RCC 7860 (cell line): ENCODE data around the gene ZNF141.
"Not testable (repeated sequence)": the region's sequence is repeated elsewhere in the genome, so short reads cannot be mapped to it uniquely, and the experiment has no call there.

Experiments
- DNase-seq: peaks from one replicate; pipeline ENCODE4 v3.0.0-alpha.2; 2015; ENCODE audit warnings: low spot score
- FAIRE-seq: peaks from 2 replicates; lab custom pipeline; 2012; peaks lifted over from hg19 to GRCh38; lab: Jason Lieb, UNC

The ZNF141 gene

DNA sequence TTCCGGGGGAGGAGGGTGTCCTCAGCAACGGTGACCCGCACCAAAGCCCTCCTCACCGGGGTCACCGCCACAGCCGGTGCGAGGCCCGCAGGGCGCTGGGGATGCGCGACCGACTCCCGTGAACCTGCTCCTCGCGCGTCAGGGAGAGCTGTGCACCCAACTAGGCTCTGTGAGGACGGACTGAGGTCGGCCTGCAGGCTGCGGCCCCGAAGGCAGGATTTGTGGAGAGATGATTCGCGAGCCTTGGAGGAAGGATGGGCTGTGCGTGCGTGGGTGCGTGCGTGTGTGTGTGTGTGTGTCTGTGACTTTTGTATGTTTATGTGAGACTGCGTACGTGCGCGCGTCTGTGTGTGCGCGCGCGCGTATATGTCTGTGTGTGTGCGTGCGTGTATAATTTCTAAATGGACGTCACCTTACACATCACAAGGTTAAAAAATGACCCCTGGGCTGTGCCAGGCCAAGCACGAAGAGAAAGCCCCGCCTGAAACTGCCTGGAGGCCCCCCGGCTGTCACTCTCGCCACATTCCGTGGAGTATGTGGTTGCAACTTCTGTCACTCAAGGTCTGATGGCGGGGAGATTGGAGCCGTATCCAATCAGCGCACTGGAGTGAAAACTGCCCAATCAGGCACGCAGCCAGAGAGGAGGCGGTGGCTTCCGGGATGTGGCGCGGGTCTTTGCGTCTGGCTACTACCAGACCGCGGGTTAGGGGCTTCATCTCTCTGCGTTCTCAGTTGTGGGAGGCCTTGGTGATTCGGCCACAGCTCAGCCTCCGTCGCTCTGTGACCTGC lies at the start of gene ZNF141:
TSS of gene ZNF141 (plus strand) at position 672 of the 789 bp plus-strand sequence. CDS start 170 bp downstream, outside the sequence.
- peak; percentile 88 for FAIRE-seq
- peak; percentile 91 for DNase-seq

DNA sequence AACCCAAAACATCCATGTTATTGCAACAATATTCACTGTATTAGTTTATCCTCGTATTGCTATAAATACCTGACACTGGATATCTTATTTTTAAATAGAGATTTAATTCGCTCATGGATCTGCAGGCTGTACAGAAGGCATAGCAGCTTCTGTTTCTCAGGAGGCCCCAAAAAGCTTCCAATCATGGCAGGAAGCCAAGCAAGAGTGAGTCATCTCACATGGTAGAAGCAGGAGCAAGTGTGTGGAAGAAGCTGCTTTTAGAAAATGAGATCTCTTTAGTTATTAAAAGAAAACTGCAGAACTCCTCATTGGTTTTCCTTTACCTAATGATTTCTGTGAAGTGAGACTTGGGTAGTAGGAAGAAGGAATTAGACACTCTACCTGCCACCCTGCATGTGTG lies 48.7 kb upstream of the ZNF141 start:
- FAIRE-seq (no peak), DNase-seq (no peak)

DNA sequence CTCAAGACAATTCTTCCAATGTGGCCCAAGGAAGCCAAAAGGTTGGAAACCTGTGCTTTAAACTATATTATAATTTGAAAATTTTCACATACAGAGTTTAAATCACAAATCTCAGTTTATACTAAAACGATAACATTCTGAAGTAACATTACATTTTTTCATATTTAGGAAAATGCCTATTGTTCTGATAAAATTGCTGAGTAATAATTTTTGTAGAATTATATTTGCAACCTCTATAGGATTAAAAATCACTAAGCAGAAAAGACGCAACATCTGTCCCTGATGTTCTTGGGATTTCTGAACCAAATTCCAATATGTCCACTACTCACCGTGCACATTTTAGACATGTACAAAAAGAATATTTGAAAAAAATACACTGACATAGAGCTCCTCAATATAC lies 42.9 kb upstream of the ZNF141 start:
- FAIRE-seq (no peak), DNase-seq (no peak)

DNA sequence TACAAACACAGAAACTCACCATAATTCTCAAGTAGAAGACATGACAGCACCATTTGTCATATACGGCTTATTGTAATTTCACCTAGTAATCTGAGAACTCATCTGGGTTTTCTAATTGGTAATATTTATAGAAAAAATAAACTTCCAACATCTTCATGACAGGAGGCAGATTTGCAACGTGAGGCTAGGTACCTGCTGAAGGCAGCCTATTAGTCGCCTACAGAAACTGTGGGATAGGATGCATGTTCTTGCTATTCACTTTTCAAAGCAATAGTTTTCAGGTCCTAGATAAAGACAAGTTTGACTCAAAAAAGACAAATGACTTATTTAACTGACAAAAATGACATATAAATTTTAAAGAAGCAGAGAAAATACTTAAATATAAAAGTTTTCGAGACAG lies 35.2 kb upstream of the ZNF141 start:
- FAIRE-seq (no peak), DNase-seq (no peak)

DNA sequence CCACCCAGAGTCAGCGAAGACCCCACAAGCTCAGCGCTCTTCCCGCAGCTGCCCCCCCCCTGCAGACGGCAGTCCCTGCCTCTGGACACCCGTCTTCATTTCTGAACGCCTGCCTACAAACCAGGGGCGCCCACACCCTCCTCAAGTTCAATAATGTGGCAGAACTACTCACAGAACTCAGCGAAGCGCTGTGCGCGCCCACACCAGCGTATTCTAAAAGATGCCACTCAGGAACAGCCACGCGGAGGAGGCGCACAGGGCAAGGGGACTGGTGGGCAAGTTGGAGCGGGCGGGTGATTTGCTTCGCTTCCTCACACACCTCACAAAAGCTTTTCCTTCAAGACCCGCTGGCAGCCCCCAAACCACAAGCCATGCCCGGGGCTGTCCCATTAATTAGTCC lies 33.1 kb upstream of the ZNF141 start:
- DNase-seq, FAIRE-seq: not testable (repeated sequence)

DNA sequence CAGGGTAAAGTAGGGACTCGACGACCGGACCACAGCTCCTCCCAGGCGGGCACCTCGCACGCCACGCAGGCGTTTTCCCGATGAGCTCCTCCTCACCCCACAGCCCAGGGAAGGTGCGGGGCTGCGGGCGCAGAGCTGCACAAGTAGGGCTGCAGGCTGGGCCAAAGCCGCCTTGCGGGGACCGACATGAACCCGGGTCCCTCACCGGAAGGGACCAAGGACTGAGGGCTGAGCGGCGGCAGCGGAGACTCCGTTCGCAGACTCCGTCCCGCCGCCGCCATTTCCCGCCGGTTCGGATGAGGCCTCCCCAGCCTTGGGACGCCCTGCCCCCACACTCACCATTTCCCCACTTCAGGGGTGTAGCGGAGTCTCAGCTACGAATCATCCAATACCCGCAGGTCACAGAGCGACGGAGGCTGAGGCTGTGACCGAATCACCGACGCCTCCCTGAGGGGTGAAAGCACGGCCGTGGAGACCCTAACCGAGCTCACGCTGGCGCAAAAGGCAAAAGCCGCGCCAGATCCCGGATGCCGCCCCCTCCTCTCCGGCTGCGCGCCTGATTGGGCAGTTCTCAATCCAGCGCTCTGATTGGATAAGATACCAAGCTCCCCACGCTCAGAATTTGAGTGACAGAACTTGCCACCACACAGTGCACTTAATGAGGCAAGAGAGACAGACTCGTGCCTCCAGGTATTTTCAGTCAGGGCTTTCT lies 32.5 kb upstream of the ZNF141 start, which contains the start of gene ZNF732:
TSS of gene ZNF732 (minus strand) at position 506 of the 712 bp plus-strand sequence. CDS start at position 342, 164 bp downstream.
- DNase-seq (no peak), FAIRE-seq (no peak)

DNA sequence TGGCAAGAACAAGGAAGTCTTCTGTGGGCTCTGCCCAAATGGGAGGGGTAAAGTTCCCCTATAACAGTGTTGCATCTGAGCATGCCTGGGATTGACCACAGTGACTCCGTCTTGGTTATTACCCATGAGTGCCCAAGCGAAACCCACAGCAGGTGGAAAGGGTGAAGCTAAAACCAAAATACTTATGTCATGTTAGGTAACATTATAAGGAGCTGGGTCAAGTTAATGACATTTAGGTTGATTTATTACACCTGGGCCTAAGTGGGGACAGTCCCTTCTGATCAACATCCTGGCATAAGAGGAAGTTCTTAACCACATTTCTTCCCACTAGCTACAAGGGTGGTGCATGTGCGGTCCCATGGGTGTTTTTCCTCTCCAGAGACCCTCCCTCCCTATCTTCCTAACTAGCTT lies 31.1 kb upstream of the ZNF141 start:
- peak; percentile 67 for DNase-seq
- FAIRE-seq, result peak; percentile 61

DNA sequence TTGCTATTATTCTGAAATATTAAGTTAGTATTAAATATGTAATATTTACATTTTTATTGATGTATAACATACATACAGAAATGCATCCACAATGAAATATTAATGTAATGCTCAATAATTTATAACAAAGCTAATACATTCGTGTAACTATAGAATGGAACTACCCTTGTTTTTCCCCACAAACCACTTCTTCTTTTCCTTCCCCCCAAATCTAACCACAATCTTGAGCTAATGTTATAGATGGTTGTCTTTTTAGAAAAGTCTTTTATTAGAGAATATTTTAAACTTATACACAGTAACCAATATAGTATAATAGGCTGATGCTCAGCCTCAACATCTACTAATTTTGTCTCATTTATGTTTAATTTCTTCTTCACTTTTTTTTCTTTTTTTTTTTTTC lies 27.8 kb upstream of the ZNF141 start:
- no peak for FAIRE-seq

DNA sequence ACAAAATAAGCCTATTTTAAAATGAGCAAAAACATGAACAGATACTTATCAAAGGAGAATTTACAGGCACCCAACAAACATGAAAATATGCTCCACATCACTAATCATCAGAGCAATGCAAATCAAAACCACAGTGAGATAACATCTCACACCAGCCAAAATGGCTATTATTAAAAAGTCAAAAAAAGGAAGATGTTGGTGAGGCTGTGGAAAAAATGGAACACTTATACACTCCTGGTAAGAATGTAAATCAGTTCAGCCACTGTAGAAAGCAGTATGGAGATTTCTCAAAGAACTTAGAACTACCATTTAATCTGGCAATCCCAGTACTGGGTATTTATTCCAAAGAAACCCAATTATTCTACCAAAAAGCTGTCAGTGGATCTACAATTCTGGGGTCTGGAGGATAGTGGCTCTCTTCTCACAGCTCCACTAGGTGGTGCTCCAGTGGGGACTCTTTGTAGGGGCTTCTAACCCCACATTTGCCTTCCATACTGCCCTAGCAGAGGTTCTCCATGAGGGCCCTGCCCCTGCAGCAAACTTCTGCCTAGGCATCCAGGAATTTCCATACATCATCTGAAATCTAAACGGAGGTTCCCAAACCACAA lies 23.2 kb upstream of the ZNF141 start:
- FAIRE-seq (no peak), DNase-seq (no peak)

More for the DNA sequence above, 27.8 kb upstream of the ZNF141 start:
- DNase-seq, result no peak

DNA sequence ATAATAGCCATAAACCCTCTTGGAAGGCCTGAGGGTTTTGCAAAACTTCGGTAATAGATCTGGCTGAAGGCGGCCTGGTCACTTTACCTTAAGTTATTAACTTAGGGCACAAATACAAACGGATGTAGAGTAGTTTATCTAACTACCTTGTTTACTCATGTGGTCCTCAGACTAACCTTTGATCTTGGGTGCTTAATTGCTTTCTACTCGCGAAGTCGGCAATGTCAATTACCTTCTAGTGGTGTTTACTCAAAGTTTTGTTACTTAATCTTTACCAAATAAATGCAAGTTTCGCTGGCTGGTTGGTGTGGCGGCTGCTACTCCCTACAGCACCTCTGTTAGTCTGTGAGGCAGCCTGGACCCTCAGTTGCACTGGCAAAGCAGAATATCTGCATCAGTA lies 8.9 kb upstream of the ZNF141 start:
- DNase-seq (no peak), FAIRE-seq (no peak)

DNA sequence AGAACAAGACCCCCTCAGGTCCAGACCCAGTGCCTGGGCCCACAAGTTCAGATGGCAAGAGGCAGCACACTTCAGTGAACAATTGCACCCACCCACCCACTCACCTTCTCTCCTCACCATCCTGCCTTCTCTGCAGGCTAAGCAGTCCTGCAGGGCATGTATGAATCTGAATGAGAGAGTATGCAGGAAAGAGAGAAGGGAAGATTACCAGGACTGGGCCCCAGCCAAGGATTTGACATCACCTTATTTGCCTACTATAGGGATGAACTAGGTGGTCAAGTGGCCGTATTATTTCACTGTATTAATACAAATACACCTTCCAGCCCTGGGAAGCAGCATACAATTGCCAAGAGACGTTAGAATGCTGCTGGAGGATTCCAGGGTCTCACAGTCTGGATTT lies 2.1 kb upstream of the ZNF141 start:
- FAIRE-seq, result no peak
- DNase-seq, result no peak

DNA sequence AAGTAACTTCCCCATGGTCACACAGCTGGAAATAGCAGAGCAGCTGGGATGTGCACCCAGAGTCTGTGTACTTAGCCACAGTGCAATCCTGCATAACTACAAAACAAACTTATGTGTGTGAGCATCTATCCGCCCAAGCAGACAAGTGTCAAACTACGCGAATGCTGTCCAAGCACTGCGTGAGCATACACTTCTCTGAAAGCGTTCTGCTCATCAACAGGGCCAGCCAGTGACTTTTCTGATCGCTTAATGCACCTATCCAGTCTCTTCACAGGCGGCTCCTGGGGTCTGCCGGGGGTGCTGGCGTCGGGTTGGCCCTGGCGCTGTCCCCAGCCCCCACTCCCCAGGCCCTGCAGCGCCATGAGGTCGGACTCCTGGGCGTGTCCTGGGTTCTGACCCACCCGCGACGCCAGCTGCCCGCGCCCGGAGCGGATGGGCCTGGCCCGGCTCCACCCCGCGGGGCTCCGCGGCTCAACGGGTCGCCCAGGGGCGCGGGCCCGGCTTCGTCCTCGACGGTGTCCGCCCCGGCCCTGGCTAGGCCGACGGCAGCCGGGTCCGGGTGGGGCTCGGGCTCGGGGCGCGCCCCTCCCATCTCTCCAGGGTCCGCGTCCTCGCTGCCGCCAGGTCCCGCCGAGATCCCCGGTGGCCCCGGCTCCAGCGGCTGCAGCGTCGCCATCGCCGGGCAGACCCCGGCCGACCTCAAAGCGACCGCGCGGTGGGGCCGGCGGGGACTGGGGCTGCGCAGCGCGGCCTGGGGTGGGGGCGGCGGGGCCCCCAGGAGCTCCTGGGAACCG lies 1.3 kb upstream of the ZNF141 start:
- FAIRE-seq, result no peak
- DNase-seq, result no peak

DNA sequence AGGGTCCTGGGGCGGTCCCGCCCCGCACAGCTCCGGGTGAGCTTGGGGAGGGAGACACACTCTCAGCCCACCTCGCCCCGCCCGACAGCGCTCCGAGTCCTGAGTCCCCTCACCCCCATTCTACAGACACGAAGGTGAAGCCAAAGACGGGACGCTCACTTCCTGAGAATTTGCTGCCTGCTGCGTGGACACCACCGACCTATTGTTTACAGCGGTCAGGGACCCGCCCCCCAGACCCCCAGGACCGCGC lies 796 bp upstream of the ZNF141 start:
- no peak for DNase-seq
- FAIRE-seq, result no peak

DNA sequence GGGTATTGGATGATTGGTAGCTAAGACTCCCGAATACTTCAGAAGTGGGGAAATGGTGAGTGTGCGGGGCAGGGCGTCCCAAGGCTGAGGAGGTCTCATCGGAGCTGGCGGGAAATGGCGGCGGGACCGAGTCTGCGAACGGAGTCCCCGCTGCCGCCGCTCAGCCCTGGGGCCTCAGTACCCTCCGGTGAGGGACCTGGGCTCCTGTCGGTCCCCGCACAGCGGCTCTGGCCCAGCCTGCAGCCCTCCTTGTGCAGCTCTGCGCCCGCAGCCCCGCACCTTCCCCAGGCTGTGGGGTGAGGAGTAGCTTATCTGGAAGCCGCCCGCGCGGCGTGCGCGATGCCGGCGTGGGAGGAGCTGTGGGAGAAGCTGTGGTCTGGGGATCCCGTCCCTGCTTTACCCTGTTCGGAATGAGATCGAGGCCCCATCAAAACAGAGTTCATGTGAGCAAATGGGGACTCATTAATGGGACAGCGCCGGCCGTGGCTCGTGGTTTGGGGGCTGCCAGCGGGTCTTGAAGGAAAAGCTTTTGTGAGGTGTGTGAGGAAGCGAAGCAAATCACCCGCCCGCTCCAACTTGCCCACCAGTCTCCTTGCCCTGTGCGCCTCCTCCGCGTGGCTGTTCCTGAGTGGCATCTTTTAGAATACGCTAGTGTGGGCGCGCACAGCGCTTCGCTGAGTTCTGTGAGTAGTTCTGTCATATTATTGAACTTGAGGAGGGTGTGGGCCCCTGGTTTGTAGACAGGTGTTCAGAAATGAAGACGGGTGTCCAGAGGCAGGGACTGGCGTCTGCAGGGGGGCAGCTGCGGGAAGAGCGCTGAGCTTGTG lies 531 bp downstream of the ZNF141 start:
- no peak for DNase-seq
- FAIRE-seq, result no peak

DNA sequence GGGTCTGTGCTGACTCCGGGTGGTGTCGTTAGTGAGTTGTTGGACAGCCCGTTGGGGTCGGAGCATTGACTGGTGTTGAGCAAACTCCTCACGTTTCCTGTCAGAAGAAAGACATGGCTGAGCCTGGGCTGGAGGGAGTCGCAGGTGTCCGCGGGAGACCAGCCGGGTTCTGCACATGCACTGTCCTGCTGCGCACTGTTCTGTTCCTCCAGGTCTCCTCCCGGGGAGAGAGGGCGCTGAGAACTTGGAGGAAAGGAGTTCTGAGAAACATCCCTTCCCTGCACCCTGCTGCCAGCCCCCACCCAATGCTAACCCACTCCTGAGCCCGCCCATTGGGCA lies 1.1 kb downstream of the ZNF141 start:
- DNase-seq, result no peak
- no peak for FAIRE-seq

DNA sequence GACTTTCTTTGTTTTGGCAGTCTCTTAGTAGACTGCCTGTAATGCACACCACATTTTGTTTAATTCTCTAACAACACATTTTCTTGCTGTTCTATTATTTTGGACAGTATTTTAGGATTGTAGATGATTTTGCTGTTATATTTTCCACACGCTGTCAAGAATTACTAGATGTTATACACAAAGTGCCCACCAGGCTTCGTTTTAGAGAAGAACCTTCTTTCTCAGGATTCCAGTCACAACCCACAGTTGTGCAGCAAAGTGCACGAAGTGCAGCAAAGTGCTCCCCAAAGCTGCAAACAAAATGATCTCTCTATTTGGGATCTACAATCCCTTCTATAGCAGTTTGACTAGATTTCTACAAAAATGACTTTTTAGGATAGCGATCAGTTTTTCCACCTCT lies 2.4 kb downstream of the ZNF141 start:
- DNase-seq (no peak), FAIRE-seq (no peak)

DNA sequence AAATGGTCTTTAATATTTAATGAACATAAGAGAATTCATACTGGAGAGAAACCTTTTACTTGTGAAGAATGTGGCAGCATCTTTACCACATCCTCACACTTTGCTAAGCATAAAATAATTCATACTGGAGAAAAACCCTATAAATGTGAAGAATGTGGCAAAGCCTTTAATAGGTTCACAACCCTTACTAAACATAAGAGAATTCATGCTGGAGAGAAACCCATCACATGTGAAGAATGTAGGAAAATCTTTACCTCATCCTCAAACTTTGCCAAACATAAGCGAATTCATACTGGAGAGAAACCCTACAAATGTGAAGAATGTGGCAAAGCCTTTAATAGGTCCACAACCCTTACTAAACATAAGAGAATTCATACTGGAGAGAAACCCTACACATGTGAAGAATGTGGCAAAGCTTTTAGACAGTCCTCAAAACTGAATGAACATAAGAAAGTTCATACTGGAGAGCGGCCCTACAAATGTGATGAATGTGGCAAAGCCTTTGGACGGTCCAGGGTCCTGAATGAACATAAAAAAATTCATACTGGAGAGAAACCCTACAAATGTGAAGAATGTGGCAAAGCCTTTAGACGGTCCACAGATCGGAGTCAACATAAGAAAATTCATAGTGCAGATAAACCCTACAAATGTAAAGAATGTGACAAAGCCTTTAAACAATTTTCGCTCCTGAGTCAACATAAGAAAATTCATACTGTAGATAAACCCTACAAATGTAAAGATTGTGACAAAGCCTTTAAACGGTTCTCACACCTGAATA lies 35.6 kb downstream of the ZNF141 start:
- DNase-seq, result no peak
- no peak for FAIRE-seq

DNA sequence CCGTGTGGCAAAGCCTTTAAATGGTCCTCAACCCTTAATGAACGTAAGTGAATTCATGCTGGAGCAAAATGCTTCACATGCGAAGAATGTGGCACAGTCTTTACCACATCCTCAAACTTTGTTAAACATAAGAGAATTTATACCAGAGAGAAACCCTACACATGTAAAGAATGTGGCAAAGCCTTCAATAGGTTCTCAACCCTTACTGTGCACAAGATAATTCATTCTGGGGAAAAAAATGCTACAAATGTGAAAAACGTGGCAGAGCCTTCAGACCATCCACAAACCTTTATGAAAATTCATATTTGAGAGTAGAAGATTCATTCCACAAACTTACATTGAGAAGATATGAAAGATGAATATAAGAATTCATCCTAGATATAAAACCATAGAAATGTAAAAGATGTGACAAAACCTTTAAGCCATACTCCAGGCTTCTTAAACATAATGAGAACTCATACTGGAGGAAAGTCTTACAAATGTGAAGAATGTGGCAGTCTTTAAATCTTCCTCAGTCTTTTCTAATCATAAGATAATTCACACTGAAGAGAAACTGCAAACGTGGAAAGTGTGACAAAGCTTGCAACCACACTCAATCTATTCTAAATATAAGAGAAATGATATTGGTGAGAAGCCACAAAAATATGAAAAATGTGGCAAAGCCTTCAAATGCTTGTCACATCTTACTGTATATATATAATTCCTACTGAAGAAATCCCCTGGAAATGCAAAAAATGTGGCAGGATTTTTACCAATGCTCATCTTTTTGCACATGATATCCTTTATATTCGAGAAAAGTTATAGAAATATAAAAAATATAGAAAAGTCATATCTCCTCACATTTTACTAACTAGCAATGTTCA lies 36.9 kb downstream of the ZNF141 start:
- DNase-seq, result no peak
- FAIRE-seq, result no peak
